DMS 273 (cell line): Measurements from ENCODE around the gene AGAP5.
"Not testable (repeated sequence)": the region's sequence is repeated elsewhere in the genome, so short reads cannot be mapped to it uniquely, and the experiment has no call there.

ENCODE experiments used
- DNase-seq: peaks from one replicate; lab custom pipeline; 2025; ENCODE audit not compliant: unreplicated experiment; lab: John Stamatoyannopoulos, UW

Gene AGAP5

GRCh38 chr10:73715179-73716156, 17.6 kb upstream of the AGAP5 start:
- DNase-seq, result not testable (repeated sequence)

GRCh38 chr10:73714483-73714882, 16.6 kb upstream of the AGAP5 start:
- not testable (repeated sequence) for DNase-seq

GRCh38 chr10:73713912-73714311, 16.0 kb upstream of the AGAP5 start:
- DNase-seq, result not testable (repeated sequence)

- not testable (repeated sequence) for DNase-seq
Observed at GRCh38 chr10:73711683-73712082, 13.8 kb upstream of the AGAP5 start.

- not testable (repeated sequence) for DNase-seq
Observed at GRCh38 chr10:73708122-73708521, 10.2 kb upstream of the AGAP5 start.

GRCh38 chr10:73707628-73708027, 9.7 kb upstream of the AGAP5 start:
- DNase-seq, result not testable (repeated sequence)

GRCh38 chr10:73706488-73706887, 8.6 kb upstream of the AGAP5 start:
- not testable (repeated sequence) for DNase-seq

- not testable (repeated sequence) for DNase-seq
Observed at GRCh38 chr10:73705506-73706072, 7.7 kb upstream of the AGAP5 start.

- not testable (repeated sequence) for DNase-seq
Observed at GRCh38 chr10:73703924-73704323, 6.0 kb upstream of the AGAP5 start.

GRCh38 chr10:73698819-73699218, 910 bp upstream of the AGAP5 start:
- not testable (repeated sequence) for DNase-seq

GRCh38 chr10:73695302-73695701, 2.6 kb downstream of the AGAP5 start:
- not testable (repeated sequence) for DNase-seq

- not testable (repeated sequence) for DNase-seq
Observed at GRCh38 chr10:73690755-73691154, 7.2 kb downstream of the AGAP5 start.

GRCh38 chr10:73689596-73689995, 8.3 kb downstream of the AGAP5 start:
- DNase-seq, result not testable (repeated sequence)

GRCh38 chr10:73687641-73688040, 10.3 kb downstream of the AGAP5 start:
- not testable (repeated sequence) for DNase-seq

- not testable (repeated sequence) for DNase-seq
Observed at GRCh38 chr10:73674546-73674945, 23.4 kb downstream of the AGAP5 start.

- DNase-seq, result not testable (repeated sequence)
Observed at GRCh38 chr10:73668378-73668777, 29.5 kb downstream of the AGAP5 start.

- DNase-seq, result not testable (repeated sequence)
Observed at GRCh38 chr10:73666153-73666809, 31.6 kb downstream of the AGAP5 start.

GRCh38 chr10:73665581-73665980, 32.3 kb downstream of the AGAP5 start:
- not testable (repeated sequence) for DNase-seq

GRCh38 chr10:73664156-73665040, 33.5 kb downstream of the AGAP5 start:
- DNase-seq, result peak; percentile 11

GRCh38 chr10:73663621-73664020, 34.3 kb downstream of the AGAP5 start:
- not testable (repeated sequence) for DNase-seq
